SH-SY5Y (cell line): ENCODE measurements around the gene ZDHHC14.

Experiments used
- GATA2 ChIP-seq: IDR thresholded peaks from 2 replicates; pipeline ENCODE4 v1.6.1; 2011; ENCODE audit warnings: mild to moderate bottlenecking, low read depth, low read length
- GATA3 ChIP-seq: IDR thresholded peaks from 2 replicates; pipeline ENCODE4 v1.6.1; 2011; ENCODE audit warnings: low read depth, mild to moderate bottlenecking, low read length, moderate library complexity

- no peak for TF ChIP-seq GATA2
- no peak for TF ChIP-seq GATA3
Measured at GRCh38 chr6:157650261-157650640, 269.3 kb downstream of the ZDHHC14 start.
